ENCODE measurements around the gene NKD1.

Gene NKD1

GRCh38 chr16:50573947-50574744, 25.9 kb downstream of the NKD1 start:
- TF ChIP-seq EZH2phosphoT487 (IDR thresholded peaks at IDR 0.05; ENCODE audit: low read length) (no peak), EZH2 (optimal IDR thresholded peaks at IDR 0.05; ENCODE audit: low read depth, low read length) (no peak)
- TF ChIP-seq, protein P1, sequence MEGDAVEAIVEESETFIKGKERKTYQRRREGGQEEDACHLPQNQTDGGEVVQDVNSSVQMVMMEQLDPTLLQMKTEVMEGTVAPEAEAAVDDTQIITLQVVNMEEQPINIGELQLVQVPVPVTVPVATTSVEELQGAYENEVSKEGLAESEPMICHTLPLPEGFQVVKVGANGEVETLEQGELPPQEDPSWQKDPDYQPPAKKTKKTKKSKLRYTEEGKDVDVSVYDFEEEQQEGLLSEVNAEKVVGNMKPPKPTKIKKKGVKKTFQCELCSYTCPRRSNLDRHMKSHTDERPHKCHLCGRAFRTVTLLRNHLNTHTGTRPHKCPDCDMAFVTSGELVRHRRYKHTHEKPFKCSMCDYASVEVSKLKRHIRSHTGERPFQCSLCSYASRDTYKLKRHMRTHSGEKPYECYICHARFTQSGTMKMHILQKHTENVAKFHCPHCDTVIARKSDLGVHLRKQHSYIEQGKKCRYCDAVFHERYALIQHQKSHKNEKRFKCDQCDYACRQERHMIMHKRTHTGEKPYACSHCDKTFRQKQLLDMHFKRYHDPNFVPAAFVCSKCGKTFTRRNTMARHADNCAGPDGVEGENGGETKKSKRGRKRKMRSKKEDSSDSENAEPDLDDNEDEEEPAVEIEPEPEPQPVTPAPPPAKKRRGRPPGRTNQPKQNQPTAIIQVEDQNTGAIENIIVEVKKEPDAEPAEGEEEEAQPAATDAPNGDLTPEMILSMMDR (IDR thresholded peaks at IDR 0.05; ENCODE audit: low read length), result no peak
- no peaks in the 10 kb centered on the region for H3K9me3 ChIP-seq (replicated peaks; ENCODE audit: insufficient read depth, low read length)
- DNase-seq, result no peak
- no peaks in the 10 kb centered on the region for H3K36me3 ChIP-seq (replicated peaks; ENCODE audit: insufficient read depth, low read length)
- no peaks in the 10 kb centered on the region for H3K79me2 ChIP-seq (ENCODE audit: low read length)
- H2AFZ ChIP-seq (ENCODE audit: low read length), result no peak overlapping the region
- H3K9me2 ChIP-seq (replicated peaks; ENCODE audit: insufficient read depth, low read length), result no peaks in the 10 kb centered on the region
- H3F3A ChIP-seq (ENCODE audit: insufficient read depth, low read length), result no peaks in the 10 kb centered on the region
- H3K4me1 ChIP-seq (ENCODE audit: low read length), result no peaks in the 10 kb centered on the region
- H4K20me1 ChIP-seq (ENCODE audit: insufficient read depth, low read length), result no peaks in the 10 kb centered on the region
- no peak overlapping the region for H3K4me2 ChIP-seq (ENCODE audit: low read depth, low read length)
- no peak overlapping the region for H3K4me3 ChIP-seq (ENCODE audit: low read length)
- H3K27ac ChIP-seq (ENCODE audit: low read length), result no peak overlapping the region
- H3K9ac ChIP-seq (ENCODE audit: low read length), result no peak overlapping the region
- no peaks in the 10 kb centered on the region for H3K27me3 ChIP-seq (replicated peaks; ENCODE audit: insufficient read depth, low read length)

- no peaks in the 10 kb centered on the region for H4K20me1 ChIP-seq (ENCODE audit: insufficient read depth, low read length)
- H3K4me2 ChIP-seq (ENCODE audit: low read depth, low read length), result no peak overlapping the region
- DNase-seq, result no peak
- H3K79me2 ChIP-seq (ENCODE audit: low read length), result no peaks in the 10 kb centered on the region
- H3F3A ChIP-seq (ENCODE audit: insufficient read depth, low read length), result no peaks in the 10 kb centered on the region
- no peaks in the 10 kb centered on the region for H3K9me3 ChIP-seq (replicated peaks; ENCODE audit: insufficient read depth, low read length)
- H3K27me3 ChIP-seq (replicated peaks; ENCODE audit: insufficient read depth, low read length), result no peaks in the 10 kb centered on the region
- no peak overlapping the region for H2AFZ ChIP-seq (ENCODE audit: low read length)
- no peak overlapping the region for H3K4me3 ChIP-seq (ENCODE audit: low read length)
- no peak for TF ChIP-seq EZH2phosphoT487 (IDR thresholded peaks at IDR 0.05; ENCODE audit: low read length)
- TF ChIP-seq EZH2 (optimal IDR thresholded peaks at IDR 0.05; ENCODE audit: low read depth, low read length), result no peak
- TF ChIP-seq, protein P1 (IDR thresholded peaks at IDR 0.05; ENCODE audit: low read length), result no peak
- no peaks in the 10 kb centered on the region for H3K36me3 ChIP-seq (replicated peaks; ENCODE audit: insufficient read depth, low read length)
- no peaks in the 10 kb centered on the region for H3K4me1 ChIP-seq (ENCODE audit: low read length)
- H3K27ac ChIP-seq (ENCODE audit: low read length), result no peak overlapping the region
- H3K9me2 ChIP-seq (replicated peaks; ENCODE audit: insufficient read depth, low read length), result no peaks in the 10 kb centered on the region
- H3K9ac ChIP-seq (ENCODE audit: low read length), result no peak overlapping the region
Observed at GRCh38 chr16:50574745-50575136, 26.5 kb downstream of the NKD1 start.

- H2AFZ ChIP-seq (ENCODE audit: low read length), result no peak overlapping the region
- DNase-seq, result no peak
- H3K79me2 ChIP-seq (ENCODE audit: low read length), result no peaks in the 10 kb centered on the region
- no peaks in the 10 kb centered on the region for H3K27me3 ChIP-seq (replicated peaks; ENCODE audit: insufficient read depth, low read length)
- H3F3A ChIP-seq (ENCODE audit: insufficient read depth, low read length), result no peaks in the 10 kb centered on the region
- no peak overlapping the region for H3K4me3 ChIP-seq (ENCODE audit: low read length)
- H4K20me1 ChIP-seq (ENCODE audit: insufficient read depth, low read length), result no peaks in the 10 kb centered on the region
- H3K36me3 ChIP-seq (replicated peaks; ENCODE audit: insufficient read depth, low read length), result no peaks in the 10 kb centered on the region
- no peaks in the 10 kb centered on the region for H3K9me2 ChIP-seq (replicated peaks; ENCODE audit: insufficient read depth, low read length)
- H3K27ac ChIP-seq (ENCODE audit: low read length), result no peak overlapping the region
- TF ChIP-seq EZH2phosphoT487 (IDR thresholded peaks at IDR 0.05; ENCODE audit: low read length) (no peak), EZH2 (optimal IDR thresholded peaks at IDR 0.05; ENCODE audit: low read depth, low read length) (no peak)
- TF ChIP-seq, protein P1 (IDR thresholded peaks at IDR 0.05; ENCODE audit: low read length), result no peak
- no peak overlapping the region for H3K4me2 ChIP-seq (ENCODE audit: low read depth, low read length)
- H3K9ac ChIP-seq (ENCODE audit: low read length), result no peak overlapping the region
- H3K9me3 ChIP-seq (replicated peaks; ENCODE audit: insufficient read depth, low read length), result no peaks in the 10 kb centered on the region
- H3K4me1 ChIP-seq (ENCODE audit: low read length), result no peaks in the 10 kb centered on the region
Observed at GRCh38 chr16:50575743-50576142, 27.5 kb downstream of the NKD1 start.

Data from MM.1S (cell line).